ENCODE data around the gene CERCAM.
"Not testable (repeated sequence)": the region's sequence is repeated elsewhere in the genome, so short reads cannot be mapped to it uniquely, and the experiment has no call there.

DNA sequence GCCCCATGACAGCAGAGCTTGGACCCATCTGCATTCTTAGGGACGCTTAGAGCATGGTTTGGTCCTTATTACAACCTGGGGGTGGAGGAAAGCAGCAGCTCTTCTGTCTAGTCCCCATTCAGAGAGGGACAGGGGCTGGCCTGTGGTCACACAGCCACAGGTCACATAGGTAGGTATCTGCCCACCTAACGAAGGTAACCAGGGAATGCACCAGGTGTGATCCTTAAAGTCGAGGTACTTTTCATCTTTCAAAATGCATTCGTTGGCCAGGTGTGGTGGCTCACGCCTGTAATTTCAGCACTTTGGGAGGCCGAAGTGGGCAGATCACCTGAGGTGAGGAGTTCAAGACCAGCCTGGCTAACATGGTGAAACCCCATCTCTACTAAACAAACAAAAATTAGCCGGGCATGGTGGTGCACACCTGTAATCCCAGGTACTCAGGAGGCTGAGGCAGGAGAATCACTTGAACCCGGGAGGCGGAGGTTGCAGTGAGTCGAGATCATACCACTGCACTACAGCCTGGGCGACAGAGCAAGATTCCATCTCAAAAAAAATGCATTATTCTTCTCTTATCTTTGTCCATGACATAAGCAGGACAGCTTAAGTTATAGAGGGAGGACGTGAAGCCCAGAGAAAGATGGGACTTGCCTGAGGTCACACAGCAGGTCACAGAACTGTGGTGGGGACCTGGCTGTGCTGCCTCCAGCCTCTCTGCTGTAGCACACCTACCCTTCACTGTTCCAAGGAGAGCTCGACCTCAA lies 1.5 kb downstream of the CERCAM start:
- not testable (repeated sequence) for TF ChIP-seq POLR2A (IDR thresholded peaks at IDR 0.05)
- TF ChIP-seq, protein P1, sequence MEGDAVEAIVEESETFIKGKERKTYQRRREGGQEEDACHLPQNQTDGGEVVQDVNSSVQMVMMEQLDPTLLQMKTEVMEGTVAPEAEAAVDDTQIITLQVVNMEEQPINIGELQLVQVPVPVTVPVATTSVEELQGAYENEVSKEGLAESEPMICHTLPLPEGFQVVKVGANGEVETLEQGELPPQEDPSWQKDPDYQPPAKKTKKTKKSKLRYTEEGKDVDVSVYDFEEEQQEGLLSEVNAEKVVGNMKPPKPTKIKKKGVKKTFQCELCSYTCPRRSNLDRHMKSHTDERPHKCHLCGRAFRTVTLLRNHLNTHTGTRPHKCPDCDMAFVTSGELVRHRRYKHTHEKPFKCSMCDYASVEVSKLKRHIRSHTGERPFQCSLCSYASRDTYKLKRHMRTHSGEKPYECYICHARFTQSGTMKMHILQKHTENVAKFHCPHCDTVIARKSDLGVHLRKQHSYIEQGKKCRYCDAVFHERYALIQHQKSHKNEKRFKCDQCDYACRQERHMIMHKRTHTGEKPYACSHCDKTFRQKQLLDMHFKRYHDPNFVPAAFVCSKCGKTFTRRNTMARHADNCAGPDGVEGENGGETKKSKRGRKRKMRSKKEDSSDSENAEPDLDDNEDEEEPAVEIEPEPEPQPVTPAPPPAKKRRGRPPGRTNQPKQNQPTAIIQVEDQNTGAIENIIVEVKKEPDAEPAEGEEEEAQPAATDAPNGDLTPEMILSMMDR (IDR thresholded peaks at IDR 0.05), result not testable (repeated sequence)

Measured in suprapubic skin (tissue), 3 donors.